GM18951 (cell line): ENCODE data around the gene TOM1.

Experiments
- POLR2A ChIP-seq: IDR thresholded peaks from 4 replicates; pipeline ENCODE4 v1.6.1; 2011; ENCODE audit warnings: mild to moderate bottlenecking; ENCODE audit not compliant: insufficient read length, insufficient read depth; ENCODE audit errors: extremely low read depth
- in situ Hi-C: fragments of 300-500 bp; cut with MboI; formaldehyde crosslinking; loops from one replicate; pipeline ENCODE4 v1.12.0; 2022; ENCODE audit warnings: low sequenced_read_pairs, mixed read lengths, inconsistent platforms; ENCODE audit not compliant: unreplicated experiment

Gene TOM1

GRCh38 chr22:35367331-35367886 is 67.7 kb downstream of the TOM1 start:
- in situ Hi-C loops, result no loop called here
- TF ChIP-seq POLR2A, result no peak

GRCh38 chr22:35368386-35368785 is 68.7 kb downstream of the TOM1 start:
- no peak for TF ChIP-seq POLR2A
- in situ Hi-C loops, result no loop called here

- no peak for TF ChIP-seq POLR2A
- in situ Hi-C loops, result no loop called here
Measured at GRCh38 chr22:35369996-35370395, 70.3 kb downstream of the TOM1 start.

- no peak for TF ChIP-seq POLR2A
- in situ Hi-C loops, result no loop called here
Measured at GRCh38 chr22:35373781-35374180, 74.1 kb downstream of the TOM1 start.

GRCh38 chr22:35375031-35375430 is 75.3 kb downstream of the TOM1 start:
- no peak for TF ChIP-seq POLR2A
- in situ Hi-C loops, result no loop called here

GRCh38 chr22:35375526-35375925 is 75.8 kb downstream of the TOM1 start:
- in situ Hi-C loops, result no loop called here
- TF ChIP-seq POLR2A, result no peak

GRCh38 chr22:35376728-35377472 is 77.2 kb downstream of the TOM1 start:
- in situ Hi-C loops, result no loop called here
- TF ChIP-seq POLR2A, result peak; percentile 34

- TF ChIP-seq POLR2A, result no peak
- in situ Hi-C loops, result no loop called here
Measured at GRCh38 chr22:35377735-35378134, 78.0 kb downstream of the TOM1 start.

- TF ChIP-seq POLR2A, result no peak
- in situ Hi-C loops, result no loop called here
Measured at GRCh38 chr22:35378621-35379020, 78.9 kb downstream of the TOM1 start.

- no peak for TF ChIP-seq POLR2A
- in situ Hi-C loops, result no loop called here
Measured at GRCh38 chr22:35379146-35379993, 79.7 kb downstream of the TOM1 start.

- no peak for TF ChIP-seq POLR2A
- in situ Hi-C loops, result no loop called here
Measured at GRCh38 chr22:35380013-35380412, 80.3 kb downstream of the TOM1 start.

GRCh38 chr22:35380537-35381423 is 81.1 kb downstream of the TOM1 start, which contains the start of gene HMOX1:
TSS of gene HMOX1 (plus strand) at chr22:35381096. CDS start at chr22:35381174, 78 bp downstream.
- TF ChIP-seq POLR2A, result peak; percentile 91
- in situ Hi-C loops, result no loop called here
